GM12878 (cell line): Measurements from ENCODE around the gene SLC34A1. TPM values are rescaled to one million over a fixed set of nuclear protein-coding genes. Genes with fewer than 3 reads are reported as not detected.

ENCODE experiments used
- BCL11A ChIP-seq: IDR thresholded peaks from 2 replicates; pipeline ENCODE4 v1.6.1; 2011; ENCODE audit warnings: low read depth, low read length
- CHD1 ChIP-seq: IDR thresholded peaks from 2 replicates; pipeline ENCODE4 v1.6.1; 2012; ENCODE audit warnings: low read depth, low read length, improper control_type of control experiment
- CREB1 ChIP-seq: IDR thresholded peaks from 2 replicates; pipeline ENCODE4 v1.6.1; 2012; ENCODE audit warnings: low read depth, mild to moderate bottlenecking, inconsistent platforms
- CREM ChIP-seq: IDR thresholded peaks from 2 replicates; pipeline ENCODE4 v1.6.1; 2014; ENCODE audit warnings: antibody characterized with exemption, low read depth
- ETV6 ChIP-seq, 2 experiments: fragments of 450-650 bp in 1 of 2; IDR thresholded peaks in 1 of 2; conservative IDR thresholded peaks in 1 of 2; 2 replicates each; pipeline ENCODE4 v1.6.1; 2014; ENCODE audit warnings: antibody characterized with exemption in 1 of 2, borderline replicate concordance in 1 of 2, low read depth in 1 of 2, mild to moderate bottlenecking in 1 of 2, moderate library complexity in 1 of 2
- IKZF1 ChIP-seq: fragments of 450-650 bp; conservative IDR thresholded peaks from 2 replicates; pipeline ENCODE4 v1.6.1; 2017; ENCODE audit warnings: antibody characterized with exemption, mild to moderate bottlenecking
- JUNB ChIP-seq: IDR thresholded peaks from 2 replicates; pipeline ENCODE4 v1.6.1; 2016; ENCODE audit warnings: antibody characterized with exemption, mild to moderate bottlenecking
- NR2C2 ChIP-seq: IDR thresholded peaks from 2 replicates; pipeline ENCODE4 v1.6.1; 2011; ENCODE audit warnings: borderline replicate concordance, low read depth; ENCODE audit not compliant: control insufficient read depth, insufficient read length
- PAX5 ChIP-seq: IDR thresholded peaks from 2 replicates; pipeline ENCODE4 v1.6.1; 2011; ENCODE audit warnings: low read depth, low read length, borderline replicate concordance
- POU2F2 ChIP-seq: IDR thresholded peaks from 3 replicates; pipeline ENCODE4 v1.6.1; 2011; ENCODE audit warnings: low read depth, mild to moderate bottlenecking, low read length, borderline replicate concordance
- RUNX3 ChIP-seq: IDR thresholded peaks from 2 replicates; pipeline ENCODE4 v1.6.1; 2012; ENCODE audit warnings: low read length, inconsistent platforms
- STAT3 ChIP-seq: IDR thresholded peaks from 2 replicates; pipeline ENCODE4 v1.6.1; 2011; ENCODE audit warnings: low read depth, low read length, improper control_type of control experiment
- ZNF217 ChIP-seq: fragments of 450-650 bp; IDR thresholded peaks from 2 replicates; pipeline ENCODE4 v1.6.1; 2017; ENCODE audit warnings: antibody characterized with exemption, mild to moderate bottlenecking
- ZNF384 ChIP-seq: IDR thresholded peaks from 2 replicates; pipeline ENCODE4 v1.6.1; 2012; ENCODE audit warnings: low read depth, mild to moderate bottlenecking, low read length, improper control_type of control experiment, borderline replicate concordance
- polyA plus RNA-seq, 11 experiments: library from polyadenylated mRNA; depleted of rRNA in 4 of 11; unstranded in 6 of 11; stranded (reverse) in 5 of 11; fragments of >200 nt; fragmentation: Nextera tagmentation in 4 of 11; fragmentation: Illumina TruSeq in 1 of 11; extraction: Ambion mirVana in 4 of 11; extraction: Trizol in 1 of 11; gene quantifications; 1 replicate in 1 of 11; 2 replicates in 10 of 11; pipeline versions ENCODE4 v1.2.1 to v1.2.3, GENCODE V29; 2011 to 2016; ENCODE audit warnings: inconsistent platforms in 2 of 11, missing spikeins in 2 of 11, low read depth in 1 of 11
- total RNA-seq, 4 experiments: library from RNA; depleted of rRNA in 3 of 4; stranded (reverse); fragments of >200 nt in 3 of 4; fragmentation: Illumina TruSeq in 1 of 4; extraction: Trizol in 1 of 4; gene quantifications; 2 replicates each; pipeline versions ENCODE4 v1.2.1 to v1.2.3, GENCODE V29; 2013 to 2021

The SLC34A1 gene
- total and polyA plus RNA-seq, 10 of the 15 experiments (the other 5 are each of a cell fraction or from before 2014, with no cell fraction given) = 0.03 to 0.14 (median 0.09) TPM; not detected in 2

GRCh38 chr5:177378884-177379883 is 5.0 kb upstream of the SLC34A1 start (continued):
- TF ChIP-seq POU2F2 (peak; percentile 31; the same call in 1 of the 3 replicates), PAX5 (no peak), RUNX3 (peak; percentile 75), ZNF217 (no peak), ZNF384 (no peak), CREB1 (peak; percentile 59; the same call in 1 of the 2 replicates), JUNB (peak; percentile 85), ETV6 (conservative IDR thresholded peaks at IDR 0.05 in 1 of 2, IDR thresholded peaks at IDR 0.05 in 1 of 2; ENCODE audit: borderline replicate concordance in 1 of 2, low read depth in 1 of 2) (peak in 1 of 2 experiments; percentile 70; a peak in 1 of 4 replicates), CREM (0 out of 2 replicates have a peak, but pooled peaks have one; percentile 23), NR2C2 (no peak), IKZF1 (0 out of 2 replicates have a peak, but pooled peaks have one; percentile 12), CHD1 (no peak), BCL11A (0 out of 2 replicates have a peak, but pooled peaks have one; percentile 23), STAT3 (no peak)
